ENCODE measurements around the gene ASB2.

DNA sequence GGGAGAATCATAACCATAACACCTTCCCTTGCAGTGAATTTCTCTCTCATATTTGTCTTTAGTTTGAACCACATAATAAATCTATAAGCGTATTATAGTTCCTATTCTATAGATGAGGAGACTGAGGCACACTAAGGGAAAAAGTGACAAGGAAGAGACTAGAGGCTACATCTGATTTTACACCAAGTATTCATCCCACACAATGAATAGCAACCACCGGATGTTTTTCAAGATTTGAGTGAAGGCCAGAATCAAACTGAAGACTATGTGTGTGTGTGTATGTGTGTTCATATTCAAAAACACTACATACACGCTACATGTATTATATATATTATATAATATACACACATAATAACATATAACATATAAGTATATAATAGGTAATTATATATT lies 4.7 kb downstream of the ASB2 start:
- TF ChIP-seq POLR2AphosphoS5 (IDR thresholded peaks at IDR 0.05; ENCODE audit: low read depth) = no peak
- TF ChIP-seq GABPA (IDR thresholded peaks at IDR 0.05; ENCODE audit: low read depth) = no peak

Measured in HL-60 (cell line).